ENCODE measurements around the gene PLEKHM3. TPM values are rescaled to one million over a fixed set of nuclear protein-coding genes. Genes with fewer than 3 reads are reported as not detected.

The PLEKHM3 gene
- total and polyA plus RNA-seq, 2 of the 13 experiments (the other 11 are each of a cell fraction or from before 2014, with no cell fraction given), result 4.5 to 4.7 TPM

DNA sequence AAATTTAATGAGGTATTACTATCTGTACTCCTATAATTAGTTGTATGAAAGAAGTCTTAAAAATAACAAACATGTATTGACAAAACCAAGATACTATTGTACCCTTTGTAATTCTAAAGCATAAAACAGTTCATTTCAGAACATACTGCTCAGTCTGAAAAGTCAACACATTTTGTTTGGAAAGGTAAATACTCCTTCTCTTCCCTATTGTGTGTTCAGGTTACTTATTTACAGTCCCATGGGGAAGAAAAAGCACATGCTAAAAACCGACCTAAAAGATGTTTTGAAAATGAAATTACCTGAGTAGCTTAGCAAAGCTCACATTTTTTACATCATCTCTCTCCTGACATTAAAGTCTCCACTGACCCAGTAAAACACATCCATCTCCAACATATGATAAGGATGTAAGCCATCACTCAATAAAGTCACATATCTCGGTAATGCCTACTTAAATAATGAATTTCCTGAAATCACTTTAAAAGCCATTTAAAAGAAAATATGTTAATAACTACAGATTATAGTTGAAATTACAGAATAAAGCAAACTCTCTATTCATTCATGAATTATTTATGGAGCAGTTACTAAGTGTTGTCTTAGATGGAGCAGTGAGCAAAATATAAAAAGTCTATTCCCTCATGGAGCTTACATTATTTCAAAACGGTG, 180.0 kb downstream of the PLEKHM3 start (continued):
- TF ChIP-seq, protein P1, sequence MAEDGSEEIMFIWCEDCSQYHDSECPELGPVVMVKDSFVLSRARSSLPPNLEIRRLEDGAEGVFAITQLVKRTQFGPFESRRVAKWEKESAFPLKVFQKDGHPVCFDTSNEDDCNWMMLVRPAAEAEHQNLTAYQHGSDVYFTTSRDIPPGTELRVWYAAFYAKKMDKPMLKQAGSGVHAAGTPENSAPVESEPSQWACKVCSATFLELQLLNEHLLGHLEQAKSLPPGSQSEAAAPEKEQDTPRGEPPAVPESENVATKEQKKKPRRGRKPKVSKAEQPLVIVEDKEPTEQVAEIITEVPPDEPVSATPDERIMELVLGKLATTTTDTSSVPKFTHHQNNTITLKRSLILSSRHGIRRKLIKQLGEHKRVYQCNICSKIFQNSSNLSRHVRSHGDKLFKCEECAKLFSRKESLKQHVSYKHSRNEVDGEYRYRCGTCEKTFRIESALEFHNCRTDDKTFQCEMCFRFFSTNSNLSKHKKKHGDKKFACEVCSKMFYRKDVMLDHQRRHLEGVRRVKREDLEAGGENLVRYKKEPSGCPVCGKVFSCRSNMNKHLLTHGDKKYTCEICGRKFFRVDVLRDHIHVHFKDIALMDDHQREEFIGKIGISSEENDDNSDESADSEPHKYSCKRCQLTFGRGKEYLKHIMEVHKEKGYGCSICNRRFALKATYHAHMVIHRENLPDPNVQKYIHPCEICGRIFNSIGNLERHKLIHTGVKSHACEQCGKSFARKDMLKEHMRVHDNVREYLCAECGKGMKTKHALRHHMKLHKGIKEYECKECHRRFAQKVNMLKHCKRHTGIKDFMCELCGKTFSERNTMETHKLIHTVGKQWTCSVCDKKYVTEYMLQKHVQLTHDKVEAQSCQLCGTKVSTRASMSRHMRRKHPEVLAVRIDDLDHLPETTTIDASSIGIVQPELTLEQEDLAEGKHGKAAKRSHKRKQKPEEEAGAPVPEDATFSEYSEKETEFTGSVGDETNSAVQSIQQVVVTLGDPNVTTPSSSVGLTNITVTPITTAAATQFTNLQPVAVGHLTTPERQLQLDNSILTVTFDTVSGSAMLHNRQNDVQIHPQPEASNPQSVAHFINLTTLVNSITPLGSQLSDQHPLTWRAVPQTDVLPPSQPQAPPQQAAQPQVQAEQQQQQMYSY (CRISPR knock-in tag; IDR thresholded peaks at IDR 0.05), result no peak
- TF ChIP-seq HCFC1 (IDR thresholded peaks at IDR 0.05; ENCODE audit: low read depth, low read length) (no peak), TEAD3 (CRISPR knock-in tag; optimal IDR thresholded peaks at IDR 0.05; ENCODE audit: borderline replicate concordance) (peak; percentile 71), KDM4B (CRISPR knock-in tag; IDR thresholded peaks at IDR 0.05) (no peak; the same call in 1 of the 2 replicates), TAF1 (CRISPR knock-in tag; IDR thresholded peaks at IDR 0.05) (no peak), ZSCAN9 (CRISPR knock-in tag; IDR thresholded peaks at IDR 0.05; ENCODE audit: borderline replicate concordance) (peak; percentile 98), NFE2L1 (CRISPR knock-in tag; IDR thresholded peaks at IDR 0.05; ENCODE audit: borderline replicate concordance) (no peak), XBP1 (CRISPR knock-in tag; IDR thresholded peaks at IDR 0.05) (no peak), ZC3H4 (CRISPR knock-in tag; IDR thresholded peaks at IDR 0.05; ENCODE audit: borderline replicate concordance) (no peak), ZNF737 (CRISPR knock-in tag; IDR thresholded peaks at IDR 0.05; ENCODE audit: borderline replicate concordance) (no peak), SIX4 (CRISPR knock-in tag; IDR thresholded peaks at IDR 0.05) (peak; percentile 90), YEATS2 (CRISPR knock-in tag; IDR thresholded peaks at IDR 0.05; ENCODE audit: borderline replicate concordance) (no peak), TGIF2 (CRISPR knock-in tag; IDR thresholded peaks at IDR 0.05) (no peak)
- TF ChIP-seq, protein P2, sequence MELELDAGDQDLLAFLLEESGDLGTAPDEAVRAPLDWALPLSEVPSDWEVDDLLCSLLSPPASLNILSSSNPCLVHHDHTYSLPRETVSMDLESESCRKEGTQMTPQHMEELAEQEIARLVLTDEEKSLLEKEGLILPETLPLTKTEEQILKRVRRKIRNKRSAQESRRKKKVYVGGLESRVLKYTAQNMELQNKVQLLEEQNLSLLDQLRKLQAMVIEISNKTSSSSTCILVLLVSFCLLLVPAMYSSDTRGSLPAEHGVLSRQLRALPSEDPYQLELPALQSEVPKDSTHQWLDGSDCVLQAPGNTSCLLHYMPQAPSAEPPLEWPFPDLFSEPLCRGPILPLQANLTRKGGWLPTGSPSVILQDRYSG (CRISPR knock-in tag; IDR thresholded peaks at IDR 0.05), result no peak
- TF ChIP-seq, protein P3, sequence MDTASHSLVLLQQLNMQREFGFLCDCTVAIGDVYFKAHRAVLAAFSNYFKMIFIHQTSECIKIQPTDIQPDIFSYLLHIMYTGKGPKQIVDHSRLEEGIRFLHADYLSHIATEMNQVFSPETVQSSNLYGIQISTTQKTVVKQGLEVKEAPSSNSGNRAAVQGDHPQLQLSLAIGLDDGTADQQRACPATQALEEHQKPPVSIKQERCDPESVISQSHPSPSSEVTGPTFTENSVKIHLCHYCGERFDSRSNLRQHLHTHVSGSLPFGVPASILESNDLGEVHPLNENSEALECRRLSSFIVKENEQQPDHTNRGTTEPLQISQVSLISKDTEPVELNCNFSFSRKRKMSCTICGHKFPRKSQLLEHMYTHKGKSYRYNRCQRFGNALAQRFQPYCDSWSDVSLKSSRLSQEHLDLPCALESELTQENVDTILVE (CRISPR knock-in tag; IDR thresholded peaks at IDR 0.05), result peak; percentile 44; the same call in 1 of the 2 replicates
- TF ChIP-seq, protein P4, sequence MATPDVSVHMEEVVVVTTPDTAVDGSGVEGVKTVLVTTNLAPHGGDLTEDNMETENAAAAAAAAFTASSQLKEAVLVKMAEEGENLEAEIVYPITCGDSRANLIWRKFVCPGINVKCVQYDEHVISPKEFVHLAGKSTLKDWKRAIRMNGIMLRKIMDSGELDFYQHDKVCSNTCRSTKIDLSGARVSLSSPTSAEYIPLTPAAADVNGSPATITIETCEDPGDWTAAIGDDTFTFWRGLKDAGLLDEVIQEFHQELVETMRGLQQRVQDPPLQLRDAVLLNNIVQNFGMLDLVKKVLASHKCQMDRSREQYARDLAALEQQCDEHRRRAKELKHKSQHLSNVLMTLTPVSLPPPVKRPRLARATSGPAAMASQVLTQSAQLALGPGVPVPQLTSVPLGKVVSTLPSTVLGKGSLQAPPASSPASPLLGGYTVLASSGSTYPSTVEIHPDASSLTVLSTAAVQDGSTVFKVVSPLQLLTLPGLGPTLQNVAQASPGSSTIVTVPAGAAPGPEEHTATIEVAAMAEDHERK (CRISPR knock-in tag; IDR thresholded peaks at IDR 0.05; ENCODE audit: low read depth), result 0 out of 2 replicates have a peak, but pooled peaks have one; percentile 26
- TF ChIP-seq, protein P5, sequence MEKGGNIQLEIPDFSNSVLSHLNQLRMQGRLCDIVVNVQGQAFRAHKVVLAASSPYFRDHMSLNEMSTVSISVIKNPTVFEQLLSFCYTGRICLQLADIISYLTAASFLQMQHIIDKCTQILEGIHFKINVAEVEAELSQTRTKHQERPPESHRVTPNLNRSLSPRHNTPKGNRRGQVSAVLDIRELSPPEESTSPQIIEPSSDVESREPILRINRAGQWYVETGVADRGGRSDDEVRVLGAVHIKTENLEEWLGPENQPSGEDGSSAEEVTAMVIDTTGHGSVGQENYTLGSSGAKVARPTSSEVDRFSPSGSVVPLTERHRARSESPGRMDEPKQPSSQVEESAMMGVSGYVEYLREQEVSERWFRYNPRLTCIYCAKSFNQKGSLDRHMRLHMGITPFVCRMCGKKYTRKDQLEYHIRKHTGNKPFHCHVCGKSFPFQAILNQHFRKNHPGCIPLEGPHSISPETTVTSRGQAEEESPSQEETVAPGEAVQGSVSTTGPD (CRISPR knock-in tag; IDR thresholded peaks at IDR 0.05), result no peak

Data from HepG2 (cell line).